ACHN (cell line): ENCODE measurements around the gene NRG3.

Experiments
- DNase-seq: peaks from one replicate; pipeline ENCODE4 v3.0.0-alpha.2; 2015
- in situ Hi-C: cut with HindIII; loops from 2 replicates; pipeline ENCODE4 v1.10.0; 2017; ENCODE audit warnings: low sequenced_read_pairs, low pct_ligation_motif_present, low pct_unique_long_range_greater_than_20kb

The NRG3 gene

GRCh38 chr10:82861889-82862288 lies 986.9 kb downstream of the NRG3 start:
- DNase-seq = no peak
- in situ Hi-C loops = no loop called here

GRCh38 chr10:82865366-82865765 lies 990.4 kb downstream of the NRG3 start:
- no peak for DNase-seq

GRCh38 chr10:82866424-82867020 lies 991.5 kb downstream of the NRG3 start:
- no peak for DNase-seq

More at GRCh38 chr10:82865366-82865765, 990.4 kb downstream of the NRG3 start:
- in situ Hi-C loops = no loop called here

GRCh38 chr10:82867056-82867455 lies 992.1 kb downstream of the NRG3 start:
- in situ Hi-C loops = no loop called here
- DNase-seq = no peak

More at GRCh38 chr10:82866424-82867020, 991.5 kb downstream of the NRG3 start:
- in situ Hi-C loops = no loop called here

- no peak for DNase-seq
- in situ Hi-C loops = no loop called here
These were observed 999.7 kb downstream of the NRG3 start for GRCh38 chr10:82874671-82875070.

- in situ Hi-C loops = no loop called here
- DNase-seq = no peak
These were observed 1005.8 kb downstream of the NRG3 start for GRCh38 chr10:82880776-82881290.

GRCh38 chr10:82882722-82883121 lies 1007.7 kb downstream of the NRG3 start:
- in situ Hi-C loops = no loop called here
- no peak for DNase-seq

GRCh38 chr10:82883603-82884002 lies 1008.6 kb downstream of the NRG3 start:
- DNase-seq = no peak
- in situ Hi-C loops = no loop called here

- in situ Hi-C loops = no loop called here
- no peak for DNase-seq
These were observed 1012.5 kb downstream of the NRG3 start for GRCh38 chr10:82887488-82887887.

GRCh38 chr10:82888809-82889455 lies 1013.9 kb downstream of the NRG3 start:
- no peak for DNase-seq

GRCh38 chr10:82889728-82890127 lies 1014.7 kb downstream of the NRG3 start:
- DNase-seq = no peak

More at GRCh38 chr10:82888809-82889455, 1013.9 kb downstream of the NRG3 start:
- in situ Hi-C loops = no loop called here

GRCh38 chr10:82890573-82890972 lies 1015.6 kb downstream of the NRG3 start:
- DNase-seq = no peak
- in situ Hi-C loops = no loop called here

More at GRCh38 chr10:82889728-82890127, 1014.7 kb downstream of the NRG3 start:
- in situ Hi-C loops = no loop called here

GRCh38 chr10:82908096-82908495 lies 1033.1 kb downstream of the NRG3 start:
- in situ Hi-C loops = no loop called here
- DNase-seq = no peak

- DNase-seq = no peak
- in situ Hi-C loops = no loop called here
These were observed 1033.8 kb downstream of the NRG3 start for GRCh38 chr10:82908751-82909150.

GRCh38 chr10:82910301-82910700 lies 1035.3 kb downstream of the NRG3 start:
- DNase-seq = no peak
- in situ Hi-C loops = no loop called here

GRCh38 chr10:82914655-82915136 lies 1039.7 kb downstream of the NRG3 start:
- no peak for DNase-seq
- in situ Hi-C loops = no loop called here

- in situ Hi-C loops = no loop called here
- DNase-seq = no peak
These were observed 1041.9 kb downstream of the NRG3 start for GRCh38 chr10:82916941-82917340.

- in situ Hi-C loops = no loop called here
- no peak for DNase-seq
These were observed 1043.0 kb downstream of the NRG3 start for GRCh38 chr10:82918022-82918421.

GRCh38 chr10:82922046-82922445 lies 1047.1 kb downstream of the NRG3 start:
- in situ Hi-C loops = no loop called here
- no peak for DNase-seq

- peak; percentile 7 for DNase-seq
- in situ Hi-C loops = no loop called here
These were observed 1047.8 kb downstream of the NRG3 start for GRCh38 chr10:82922755-82923154.
